Measurements from ENCODE around the gene RGS21. TPM values are rescaled to one million over a fixed set of nuclear protein-coding genes. Genes with fewer than 3 reads are reported as not detected.

The RGS21 gene
- total RNA-seq, 1 donor from 2014 or later, result not detected

DNA sequence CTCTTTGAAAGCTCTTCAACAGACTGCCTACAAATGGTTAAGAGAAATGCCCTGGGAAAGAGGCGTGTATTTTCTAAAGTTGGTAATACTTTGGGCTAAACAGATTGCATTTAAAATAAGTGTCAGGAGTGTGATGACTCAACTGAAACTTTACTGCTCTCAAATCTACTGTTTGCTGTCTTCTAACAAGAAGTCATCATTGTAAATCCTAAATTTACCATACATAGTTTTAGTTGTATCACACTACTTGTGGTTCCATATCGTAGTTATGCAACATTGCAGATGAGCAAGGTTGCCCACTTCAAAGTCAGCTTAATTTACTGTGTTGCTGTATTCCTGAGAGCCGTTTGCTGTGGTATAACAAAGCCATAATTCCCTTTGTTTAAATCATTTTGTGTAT is 59.6 kb downstream of the RGS21 start:
- no peak for DNase-seq (ENCODE audit: low read depth)
- H3K4me3 ChIP-seq (ENCODE audit: low read depth, low read length), result no peak overlapping the region
- TF ChIP-seq, protein P1, sequence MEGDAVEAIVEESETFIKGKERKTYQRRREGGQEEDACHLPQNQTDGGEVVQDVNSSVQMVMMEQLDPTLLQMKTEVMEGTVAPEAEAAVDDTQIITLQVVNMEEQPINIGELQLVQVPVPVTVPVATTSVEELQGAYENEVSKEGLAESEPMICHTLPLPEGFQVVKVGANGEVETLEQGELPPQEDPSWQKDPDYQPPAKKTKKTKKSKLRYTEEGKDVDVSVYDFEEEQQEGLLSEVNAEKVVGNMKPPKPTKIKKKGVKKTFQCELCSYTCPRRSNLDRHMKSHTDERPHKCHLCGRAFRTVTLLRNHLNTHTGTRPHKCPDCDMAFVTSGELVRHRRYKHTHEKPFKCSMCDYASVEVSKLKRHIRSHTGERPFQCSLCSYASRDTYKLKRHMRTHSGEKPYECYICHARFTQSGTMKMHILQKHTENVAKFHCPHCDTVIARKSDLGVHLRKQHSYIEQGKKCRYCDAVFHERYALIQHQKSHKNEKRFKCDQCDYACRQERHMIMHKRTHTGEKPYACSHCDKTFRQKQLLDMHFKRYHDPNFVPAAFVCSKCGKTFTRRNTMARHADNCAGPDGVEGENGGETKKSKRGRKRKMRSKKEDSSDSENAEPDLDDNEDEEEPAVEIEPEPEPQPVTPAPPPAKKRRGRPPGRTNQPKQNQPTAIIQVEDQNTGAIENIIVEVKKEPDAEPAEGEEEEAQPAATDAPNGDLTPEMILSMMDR (conservative IDR thresholded peaks at IDR 0.05; ENCODE audit: low read depth, low read length), result no peak

DNA sequence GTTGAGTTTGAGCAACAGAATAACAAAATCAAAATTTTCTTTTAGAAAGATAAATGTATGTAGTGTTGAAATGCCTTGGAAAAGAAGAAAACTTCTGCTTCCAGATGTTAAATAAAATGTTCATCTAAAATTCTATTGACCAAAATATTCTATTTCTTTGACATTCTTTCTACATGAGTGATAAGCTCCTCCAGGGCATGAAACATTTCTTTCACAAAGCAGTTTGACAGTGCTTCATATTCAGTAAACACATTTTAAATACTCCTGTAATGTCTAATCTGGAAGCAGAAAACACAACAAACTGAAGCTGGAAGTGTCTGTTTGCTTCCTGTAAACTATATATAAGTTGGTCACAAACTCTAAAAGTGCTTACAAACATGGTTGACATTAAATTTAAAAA is 61.5 kb downstream of the RGS21 start:
- TF ChIP-seq, protein P1 (conservative IDR thresholded peaks at IDR 0.05; ENCODE audit: low read depth, low read length), result no peak
- no peak for DNase-seq (ENCODE audit: low read depth)

DNA sequence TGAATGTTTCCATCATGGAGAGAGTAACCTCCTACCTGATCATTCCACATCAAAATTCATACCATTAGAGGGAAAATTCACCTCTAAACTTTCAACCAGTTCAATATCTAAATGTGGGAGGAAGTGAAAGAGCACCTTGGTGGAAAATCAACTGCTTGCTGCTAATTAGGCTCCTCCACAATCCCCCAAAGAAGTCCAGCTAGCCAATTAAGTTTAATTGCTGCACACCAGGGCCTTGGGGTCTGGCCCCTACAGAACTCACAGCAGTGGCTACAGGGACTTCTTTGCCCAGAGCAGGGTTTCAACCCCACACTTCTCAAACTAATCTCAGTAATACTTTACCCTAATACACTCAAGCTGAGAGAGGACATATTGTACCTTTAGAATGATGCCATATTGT is 62.1 kb downstream of the RGS21 start:
- DNase-seq (ENCODE audit: low read depth), result no peak
- TF ChIP-seq, protein P1 (conservative IDR thresholded peaks at IDR 0.05; ENCODE audit: low read depth, low read length), result no peak

More for the DNA sequence above, 61.5 kb downstream of the RGS21 start:
- H3K4me3 ChIP-seq (ENCODE audit: low read depth, low read length), result no peak overlapping the region

DNA sequence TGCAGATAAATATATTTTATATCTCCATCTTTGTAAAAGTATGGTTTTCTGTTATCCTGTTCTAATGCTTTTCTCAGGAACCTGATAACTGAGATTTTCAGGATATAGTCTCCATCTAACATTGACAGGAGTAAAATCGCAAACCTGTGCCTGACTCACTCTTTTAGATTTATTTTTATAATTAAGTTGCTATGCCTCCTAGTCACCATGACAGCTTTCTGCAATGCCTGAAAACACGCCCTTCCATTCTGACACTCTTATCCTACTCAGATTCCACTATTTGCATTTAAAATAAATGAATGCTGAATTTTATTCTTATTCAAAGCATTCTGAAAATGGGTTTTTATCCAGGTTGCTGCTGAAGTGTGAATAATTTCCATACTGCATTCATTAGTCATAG is 62.8 kb downstream of the RGS21 start:
- H3K4me3 ChIP-seq (ENCODE audit: low read depth, low read length), result no peak overlapping the region
- no peak for DNase-seq (ENCODE audit: low read depth)
- TF ChIP-seq, protein P1 (conservative IDR thresholded peaks at IDR 0.05; ENCODE audit: low read depth, low read length), result no peak

More for the DNA sequence above, 62.1 kb downstream of the RGS21 start:
- H3K4me3 ChIP-seq (ENCODE audit: low read depth, low read length), result no peak overlapping the region

DNA sequence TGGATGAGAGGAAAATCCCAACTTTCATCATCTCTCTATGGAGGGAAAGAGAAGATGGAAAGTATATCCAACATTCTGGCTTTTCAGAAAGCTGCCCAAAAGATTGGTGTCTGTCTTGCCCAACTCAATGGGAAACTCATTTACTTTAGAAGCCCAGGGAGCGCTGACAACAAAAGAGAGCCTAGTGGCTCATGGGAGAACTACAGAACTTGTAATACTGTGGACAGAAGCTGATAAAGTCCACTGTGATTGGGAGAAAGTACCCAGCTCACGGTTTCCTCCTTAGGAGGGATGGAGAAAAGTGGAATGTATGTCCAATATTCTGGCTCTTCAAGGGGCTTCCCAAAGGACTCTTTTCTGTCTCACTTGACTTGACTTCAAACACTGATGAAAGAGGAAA is 66.0 kb downstream of the RGS21 start:
- TF ChIP-seq, protein P1 (conservative IDR thresholded peaks at IDR 0.05; ENCODE audit: low read depth, low read length), result no peak
- H3K4me3 ChIP-seq (ENCODE audit: low read depth, low read length), result no peak overlapping the region

DNA sequence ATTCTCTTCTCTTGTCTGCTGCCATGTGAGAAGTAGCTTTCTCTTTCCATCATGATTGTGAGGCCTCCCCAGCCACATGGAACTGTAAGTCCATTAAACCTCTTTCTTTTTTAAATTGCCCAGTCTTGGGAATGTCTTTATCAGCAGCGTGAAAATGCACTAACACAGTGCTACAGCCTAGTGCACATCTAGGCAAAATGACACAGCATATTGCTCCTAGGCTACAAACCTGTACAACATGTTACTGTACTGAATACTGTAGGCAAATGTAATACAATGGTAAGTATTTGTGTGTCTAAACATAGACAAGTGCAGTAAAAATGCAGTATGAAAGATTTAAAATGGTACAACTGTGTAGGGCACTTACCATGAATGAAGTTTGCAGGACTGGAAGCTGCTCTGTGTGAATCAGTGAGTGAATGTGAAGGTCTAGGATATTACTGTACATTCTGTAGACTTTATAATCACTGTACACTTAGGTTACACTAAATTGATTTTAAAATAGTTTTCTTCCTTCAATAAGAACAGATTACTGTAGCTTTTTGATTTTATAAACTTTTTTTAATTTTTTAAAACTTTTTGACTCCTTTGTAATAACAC is 69.4 kb downstream of the RGS21 start:
- DNase-seq (ENCODE audit: low read depth), result no peak
- H3K4me3 ChIP-seq (ENCODE audit: low read depth, low read length), result no peak overlapping the region
- TF ChIP-seq, protein P1 (conservative IDR thresholded peaks at IDR 0.05; ENCODE audit: low read depth, low read length), result no peak

More for the DNA sequence above, 66.0 kb downstream of the RGS21 start:
- no peak for DNase-seq (ENCODE audit: low read depth)

DNA sequence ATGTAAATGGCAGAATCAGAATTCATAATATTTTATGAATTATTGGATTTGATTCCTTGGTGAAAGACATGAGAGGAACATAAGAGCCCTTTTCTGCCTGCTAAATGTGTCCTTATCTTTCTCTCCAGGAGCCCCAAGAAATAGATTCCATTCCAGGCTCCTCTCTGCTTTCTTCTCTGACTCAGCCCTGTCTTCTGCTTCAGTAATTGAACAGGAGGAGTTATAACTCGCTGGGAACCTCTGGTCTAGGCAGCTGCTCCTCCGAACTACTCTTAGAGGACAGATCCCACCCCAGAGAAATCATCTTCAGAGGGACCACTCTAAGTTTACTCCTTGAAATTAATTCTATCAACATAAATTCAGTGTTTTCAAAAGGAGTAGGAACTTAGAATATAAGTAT is 78.4 kb downstream of the RGS21 start:
- TF ChIP-seq, protein P1 (conservative IDR thresholded peaks at IDR 0.05; ENCODE audit: low read depth, low read length), result no peak
- DNase-seq (ENCODE audit: low read depth), result no peak
- H3K4me3 ChIP-seq (ENCODE audit: low read depth, low read length), result no peak overlapping the region

Data from epithelial cell of proximal tubule (primary cell).